ENCODE results near the gene HDAC2. TPM values are rescaled to one million over a fixed set of nuclear protein-coding genes. Genes with fewer than 3 reads are reported as not detected.
"Not testable (repeated sequence)": the region's sequence is repeated elsewhere in the genome, so short reads cannot be mapped to it uniquely, and the experiment has no call there.

The HDAC2 gene
- total and polyA plus RNA-seq, 2 experiments from 2014 or later = 343 to 355 TPM

DNA sequence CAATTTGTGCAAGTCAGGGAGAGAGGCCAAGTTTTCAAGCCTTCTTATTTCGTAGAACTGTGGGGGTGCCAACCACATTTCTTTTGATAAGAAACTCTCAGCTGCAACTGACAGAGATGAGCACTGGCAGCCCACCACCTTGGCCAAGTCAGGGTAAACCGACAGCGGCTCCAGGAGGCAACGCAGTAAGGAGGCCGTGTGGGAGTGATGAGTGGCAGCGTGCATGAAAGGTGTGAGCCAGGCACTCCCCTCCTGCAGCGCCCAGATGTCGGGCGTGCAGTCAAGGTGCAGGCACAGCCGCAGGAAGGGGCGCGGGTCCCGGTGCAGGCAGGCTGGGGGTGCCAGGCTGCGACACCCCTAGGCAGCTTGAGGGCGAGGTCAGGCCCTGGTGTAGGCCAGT lies 49.2 kb upstream of the HDAC2 start (continued):
- TF ChIP-seq, protein P1, sequence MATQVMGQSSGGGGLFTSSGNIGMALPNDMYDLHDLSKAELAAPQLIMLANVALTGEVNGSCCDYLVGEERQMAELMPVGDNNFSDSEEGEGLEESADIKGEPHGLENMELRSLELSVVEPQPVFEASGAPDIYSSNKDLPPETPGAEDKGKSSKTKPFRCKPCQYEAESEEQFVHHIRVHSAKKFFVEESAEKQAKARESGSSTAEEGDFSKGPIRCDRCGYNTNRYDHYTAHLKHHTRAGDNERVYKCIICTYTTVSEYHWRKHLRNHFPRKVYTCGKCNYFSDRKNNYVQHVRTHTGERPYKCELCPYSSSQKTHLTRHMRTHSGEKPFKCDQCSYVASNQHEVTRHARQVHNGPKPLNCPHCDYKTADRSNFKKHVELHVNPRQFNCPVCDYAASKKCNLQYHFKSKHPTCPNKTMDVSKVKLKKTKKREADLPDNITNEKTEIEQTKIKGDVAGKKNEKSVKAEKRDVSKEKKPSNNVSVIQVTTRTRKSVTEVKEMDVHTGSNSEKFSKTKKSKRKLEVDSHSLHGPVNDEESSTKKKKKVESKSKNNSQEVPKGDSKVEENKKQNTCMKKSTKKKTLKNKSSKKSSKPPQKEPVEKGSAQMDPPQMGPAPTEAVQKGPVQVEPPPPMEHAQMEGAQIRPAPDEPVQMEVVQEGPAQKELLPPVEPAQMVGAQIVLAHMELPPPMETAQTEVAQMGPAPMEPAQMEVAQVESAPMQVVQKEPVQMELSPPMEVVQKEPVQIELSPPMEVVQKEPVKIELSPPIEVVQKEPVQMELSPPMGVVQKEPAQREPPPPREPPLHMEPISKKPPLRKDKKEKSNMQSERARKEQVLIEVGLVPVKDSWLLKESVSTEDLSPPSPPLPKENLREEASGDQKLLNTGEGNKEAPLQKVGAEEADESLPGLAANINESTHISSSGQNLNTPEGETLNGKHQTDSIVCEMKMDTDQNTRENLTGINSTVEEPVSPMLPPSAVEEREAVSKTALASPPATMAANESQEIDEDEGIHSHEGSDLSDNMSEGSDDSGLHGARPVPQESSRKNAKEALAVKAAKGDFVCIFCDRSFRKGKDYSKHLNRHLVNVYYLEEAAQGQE (IDR thresholded peaks at IDR 0.05; ENCODE audit: unreplicated experiment) = no peak
- TF ChIP-seq EZH2 (IDR thresholded peaks at IDR 0.05; ENCODE audit: low read depth, unreplicated experiment) = no peak
- TF ChIP-seq POLR2AphosphoS5 (IDR thresholded peaks at IDR 0.05; ENCODE audit: low read depth) = no peak

- not testable (repeated sequence) for H2AFZ ChIP-seq; H3F3A ChIP-seq (replicated peaks; ENCODE audit: low read depth); H3K4me1 Mint-ChIP-seq; H3K27me3 Mint-ChIP-seq (ENCODE audit: insufficient read depth, low read depth, poor library complexity); H3K27ac ChIP-seq (ENCODE audit: low read depth); H3K9me2 ChIP-seq (ENCODE audit: insufficient read depth); H4K20me1 ChIP-seq (replicated peaks; ENCODE audit: insufficient read depth); H3K79me2 ChIP-seq (replicated peaks; ENCODE audit: insufficient read depth); DNase-seq (ENCODE audit: low spot score); ATAC-seq; H3K4me3 ChIP-seq; H3K27ac Mint-ChIP-seq; H3K4me1 ChIP-seq (ENCODE audit: insufficient read depth); H3K4me2 ChIP-seq; H3K4me3 Mint-ChIP-seq; H3K27me3 ChIP-seq (ENCODE audit: insufficient read depth); H3K36me3 ChIP-seq (ENCODE audit: insufficient read depth)
- peaks cover 22% of the 10 kb centered on the region for H3K9me3 Mint-ChIP-seq
- H3K36me3 Mint-ChIP-seq (ENCODE audit: low read depth) = peaks cover 22% of the 10 kb centered on the region
Observed at GRCh38 chr6:114017146-114017545, 46.2 kb upstream of the HDAC2 start.

DNA sequence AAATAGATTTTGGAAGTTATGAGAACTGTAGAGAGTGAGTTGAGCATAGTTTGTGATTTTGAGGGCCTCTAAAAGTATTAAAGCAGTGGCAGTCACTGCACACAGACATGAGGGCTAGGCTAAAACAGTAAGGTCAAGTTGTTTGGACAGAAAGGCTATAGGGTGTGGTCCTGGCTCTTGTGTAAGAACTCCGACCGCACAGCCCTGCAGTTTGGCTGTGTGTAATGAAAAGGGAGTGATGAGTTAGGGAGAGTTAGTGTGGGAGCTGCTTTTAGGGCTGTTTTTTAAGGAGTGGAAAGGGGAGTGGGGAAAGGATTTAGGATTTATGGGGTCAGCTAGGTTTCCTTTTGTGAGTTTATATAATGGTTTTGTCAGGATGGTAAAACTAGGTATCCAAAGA lies 43.2 kb upstream of the HDAC2 start:
- H3K27ac Mint-ChIP-seq; H3K27me3 ChIP-seq (ENCODE audit: insufficient read depth); H2AFZ ChIP-seq; H3K9me2 ChIP-seq (ENCODE audit: insufficient read depth); ATAC-seq; H3F3A ChIP-seq (replicated peaks; ENCODE audit: low read depth); H4K20me1 ChIP-seq (replicated peaks; ENCODE audit: insufficient read depth); H3K27me3 Mint-ChIP-seq (ENCODE audit: insufficient read depth, low read depth, poor library complexity); H3K4me2 ChIP-seq; H3K4me3 ChIP-seq; H3K27ac ChIP-seq (ENCODE audit: low read depth); H3K4me3 Mint-ChIP-seq; H3K79me2 ChIP-seq (replicated peaks; ENCODE audit: insufficient read depth); DNase-seq (ENCODE audit: low spot score); H3K36me3 ChIP-seq (ENCODE audit: insufficient read depth): not testable (repeated sequence)
- Mint-ChIP-seq H3K4me1 (peaks cover 27% of the 10 kb centered on the region), H3K9me3 (peaks cover 22% of the 10 kb centered on the region), H3K36me3 (ENCODE audit: low read depth) (peaks cover 22% of the 10 kb centered on the region)
- H3K4me1 ChIP-seq (ENCODE audit: insufficient read depth) = peaks cover 25% of the 10 kb centered on the region

- Histone ChIP-seq H3K4me2 (0 out of 2 replicates have a peak overlapping the region, but pooled peaks have one; percentile 44), H3K4me1 (ENCODE audit: insufficient read depth) (peaks cover 47% of the 10 kb centered on the region)
- H3K27me3 ChIP-seq (ENCODE audit: insufficient read depth); H3K4me3 Mint-ChIP-seq; H3K79me2 ChIP-seq (replicated peaks; ENCODE audit: insufficient read depth); H3K9me3 Mint-ChIP-seq; H3K4me3 ChIP-seq; H3F3A ChIP-seq (replicated peaks; ENCODE audit: low read depth); H2AFZ ChIP-seq; DNase-seq (ENCODE audit: low spot score); H3K36me3 Mint-ChIP-seq (ENCODE audit: low read depth); H4K20me1 ChIP-seq (replicated peaks; ENCODE audit: insufficient read depth); ATAC-seq; H3K9me2 ChIP-seq (ENCODE audit: insufficient read depth); H3K36me3 ChIP-seq (ENCODE audit: insufficient read depth); H3K27ac Mint-ChIP-seq; H3K27me3 Mint-ChIP-seq (ENCODE audit: insufficient read depth, low read depth, poor library complexity); H3K27ac ChIP-seq (ENCODE audit: low read depth): not testable (repeated sequence)
- peaks cover 49% of the 10 kb centered on the region for H3K4me1 Mint-ChIP-seq
Observed at GRCh38 chr6:114011486-114011885, 40.5 kb upstream of the HDAC2 start.
